ENCODE data around the gene BRD3OS. TPM values are rescaled to one million over a fixed set of nuclear protein-coding genes. Genes with fewer than 3 reads are reported as not detected.

The BRD3OS gene
- total and polyA plus RNA-seq, 2 of the 13 experiments (the other 11 are each of a cell fraction or from before 2014, with no cell fraction given): 4.9 to 5.7 TPM

DNA sequence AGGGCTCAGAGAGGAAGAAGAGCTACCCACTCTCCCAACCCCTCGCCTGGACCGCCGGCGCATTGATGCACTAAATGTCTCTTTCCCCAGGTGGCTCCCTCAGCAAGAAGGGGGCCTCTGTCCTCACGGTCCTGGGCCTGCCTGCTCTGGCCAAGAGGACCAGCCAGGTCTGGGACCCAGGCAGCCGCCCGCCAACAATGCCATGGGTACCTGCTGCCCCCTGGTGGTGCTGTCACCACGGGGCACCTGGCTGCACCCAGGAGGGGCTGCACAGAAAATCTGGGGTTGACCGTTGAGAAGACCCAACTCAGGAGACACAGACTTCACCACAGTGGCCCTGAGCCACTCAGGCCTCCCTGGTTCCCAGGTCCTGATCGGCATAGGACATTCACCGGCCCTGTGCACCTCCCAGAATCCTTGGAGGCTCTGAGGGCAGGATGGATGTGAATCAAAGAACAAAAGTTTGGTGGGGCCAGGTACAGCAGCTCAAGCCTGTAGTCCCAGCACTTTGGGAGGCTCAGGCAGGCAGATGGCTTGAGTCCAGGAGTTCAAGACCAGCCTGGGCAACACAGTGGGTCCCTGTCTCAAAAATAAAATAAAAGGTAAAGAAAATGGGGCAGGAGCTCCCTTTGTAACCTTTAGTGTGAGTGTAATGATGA lies 30.8 kb upstream of the BRD3OS start (continued):
- TF ChIP-seq ZBTB25 (CRISPR knock-in tag; IDR thresholded peaks at IDR 0.05) (peak; percentile 42; the same call in 1 of the 2 replicates), PLRG1 (conservative IDR thresholded peaks at IDR 0.05) (no peak), ZNF737 (CRISPR knock-in tag; IDR thresholded peaks at IDR 0.05; ENCODE audit: borderline replicate concordance) (no peak), ZKSCAN1 (IDR thresholded peaks at IDR 0.05; ENCODE audit: low read length) (no peak), CBX5 (CRISPR knock-in tag; IDR thresholded peaks at IDR 0.05; ENCODE audit: borderline replicate concordance) (peak; percentile 23; the same call in 1 of the 2 replicates), ZNF180 (CRISPR knock-in tag; IDR thresholded peaks at IDR 0.05; ENCODE audit: borderline replicate concordance, low read depth) (no peak), KDM5A (IDR thresholded peaks at IDR 0.05; ENCODE audit: borderline replicate concordance, low read length) (no peak), ZNF543 (CRISPR knock-in tag; IDR thresholded peaks at IDR 0.05) (no peak), MNT (IDR thresholded peaks at IDR 0.05) (no peak), ZZZ3 (CRISPR knock-in tag; IDR thresholded peaks at IDR 0.05; ENCODE audit: borderline replicate concordance) (no peak), NFE2 (CRISPR knock-in tag; IDR thresholded peaks at IDR 0.05) (no peak), XBP1 (CRISPR knock-in tag; IDR thresholded peaks at IDR 0.05) (no peak), ZNF121 (CRISPR knock-in tag; IDR thresholded peaks at IDR 0.05) (peak; percentile 82), PHF20 (CRISPR knock-in tag; IDR thresholded peaks at IDR 0.05) (no peak), ZBTB42 (CRISPR knock-in tag; IDR thresholded peaks at IDR 0.05) (no peak), IRF1 (CRISPR knock-in tag; IDR thresholded peaks at IDR 0.05; ENCODE audit: low read depth) (no peak), ELF1 (CRISPR knock-in tag; IDR thresholded peaks at IDR 0.05) (0 out of 2 replicates have a peak, but pooled peaks have one; percentile 14), SIN3A (IDR thresholded peaks at IDR 0.05; ENCODE audit: borderline replicate concordance, low read depth, low read length) (no peak), ZNF33B (CRISPR knock-in tag; IDR thresholded peaks at IDR 0.05) (no peak)
- TF ChIP-seq, protein P1, sequence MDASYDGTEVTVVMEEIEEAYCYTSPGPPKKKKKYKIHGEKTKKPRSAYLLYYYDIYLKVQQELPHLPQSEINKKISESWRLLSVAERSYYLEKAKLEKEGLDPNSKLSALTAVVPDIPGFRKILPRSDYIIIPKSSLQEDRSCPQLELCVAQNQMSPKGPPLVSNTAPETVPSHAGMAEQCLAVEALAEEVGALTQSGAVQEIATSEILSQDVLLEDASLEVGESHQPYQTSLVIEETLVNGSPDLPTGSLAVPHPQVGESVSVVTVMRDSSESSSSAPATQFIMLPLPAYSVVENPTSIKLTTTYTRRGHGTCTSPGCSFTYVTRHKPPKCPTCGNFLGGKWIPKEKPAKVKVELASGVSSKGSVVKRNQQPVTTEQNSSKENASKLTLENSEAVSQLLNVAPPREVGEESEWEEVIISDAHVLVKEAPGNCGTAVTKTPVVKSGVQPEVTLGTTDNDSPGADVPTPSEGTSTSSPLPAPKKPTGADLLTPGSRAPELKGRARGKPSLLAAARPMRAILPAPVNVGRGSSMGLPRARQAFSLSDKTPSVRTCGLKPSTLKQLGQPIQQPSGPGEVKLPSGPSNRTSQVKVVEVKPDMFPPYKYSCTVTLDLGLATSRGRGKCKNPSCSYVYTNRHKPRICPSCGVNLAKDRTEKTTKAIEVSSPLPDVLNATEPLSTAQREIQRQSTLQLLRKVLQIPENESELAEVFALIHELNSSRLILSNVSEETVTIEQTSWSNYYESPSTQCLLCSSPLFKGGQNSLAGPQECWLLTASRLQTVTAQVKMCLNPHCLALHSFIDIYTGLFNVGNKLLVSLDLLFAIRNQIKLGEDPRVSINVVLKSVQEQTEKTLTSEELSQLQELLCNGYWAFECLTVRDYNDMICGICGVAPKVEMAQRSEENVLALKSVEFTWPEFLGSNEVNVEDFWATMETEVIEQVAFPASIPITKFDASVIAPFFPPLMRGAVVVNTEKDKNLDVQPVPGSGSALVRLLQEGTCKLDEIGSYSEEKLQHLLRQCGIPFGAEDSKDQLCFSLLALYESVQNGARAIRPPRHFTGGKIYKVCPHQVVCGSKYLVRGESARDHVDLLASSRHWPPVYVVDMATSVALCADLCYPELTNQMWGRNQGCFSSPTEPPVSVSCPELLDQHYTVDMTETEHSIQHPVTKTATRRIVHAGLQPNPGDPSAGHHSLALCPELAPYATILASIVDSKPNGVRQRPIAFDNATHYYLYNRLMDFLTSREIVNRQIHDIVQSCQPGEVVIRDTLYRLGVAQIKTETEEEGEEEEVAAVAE (CRISPR knock-in tag; IDR thresholded peaks at IDR 0.05; ENCODE audit: borderline replicate concordance): peak; percentile 84; the same call in 1 of the 2 replicates
